Left kidney (tissue), 2 donors: ENCODE measurements around the gene SPIRE2. TPM values are rescaled to one million over a fixed set of nuclear protein-coding genes. Genes with fewer than 3 reads are reported as not detected.
"Not testable (repeated sequence)": the region's sequence is repeated elsewhere in the genome, so short reads cannot be mapped to it uniquely, and the experiment has no call there.

ENCODE experiments used
- DNase-seq: peaks from one replicate; pipeline ENCODE4 v3.0.0-alpha.2; 2013
- polyA plus RNA-seq: library from polyadenylated mRNA; unstranded; fragments of 120-200 nt; gene quantifications from one replicate; pipeline ENCODE4 v1.2.1, GENCODE V29; 2013; ENCODE audit not compliant: insufficient read length

Gene SPIRE2
- polyA plus RNA-seq, 1 donor = 15.7 TPM

DNA sequence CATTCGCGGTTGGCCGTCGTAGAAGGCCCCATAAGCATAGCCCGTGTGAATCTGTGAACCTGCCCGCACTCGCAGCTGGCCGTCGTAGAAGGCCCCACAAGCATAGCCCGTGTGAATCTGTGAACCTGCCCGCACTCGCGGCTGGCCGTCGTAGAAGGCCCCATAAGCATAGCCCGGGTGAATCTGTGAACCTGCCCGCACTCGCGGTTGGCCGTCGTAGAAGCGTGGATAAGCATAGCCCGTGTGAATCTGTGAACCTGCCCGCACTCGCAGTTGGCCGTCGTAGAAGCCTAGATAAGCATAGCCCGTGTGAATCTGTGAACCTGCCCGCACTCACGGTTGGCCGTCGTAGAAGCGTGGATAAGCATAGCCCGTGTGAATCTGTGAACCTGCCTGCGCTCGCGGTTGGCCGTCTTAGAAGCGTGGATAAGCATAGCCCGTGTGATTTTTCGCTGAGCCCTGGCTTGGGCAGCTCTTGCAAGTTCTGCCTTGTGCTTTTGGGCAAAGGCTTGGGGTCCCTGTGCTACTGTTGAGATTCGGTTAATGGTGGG lies 6.6 kb downstream of the SPIRE2 start:
- not testable (repeated sequence) for DNase-seq

GRCh38 chr16:89836484-89836883 lies 8.2 kb downstream of the SPIRE2 start:
- DNase-seq = not testable (repeated sequence)

GRCh38 chr16:89837014-89837546 lies 8.8 kb downstream of the SPIRE2 start:
- DNase-seq = no peak

- no peak for DNase-seq
Measured at GRCh38 chr16:89841275-89841674, 13.0 kb downstream of the SPIRE2 start.

DNA sequence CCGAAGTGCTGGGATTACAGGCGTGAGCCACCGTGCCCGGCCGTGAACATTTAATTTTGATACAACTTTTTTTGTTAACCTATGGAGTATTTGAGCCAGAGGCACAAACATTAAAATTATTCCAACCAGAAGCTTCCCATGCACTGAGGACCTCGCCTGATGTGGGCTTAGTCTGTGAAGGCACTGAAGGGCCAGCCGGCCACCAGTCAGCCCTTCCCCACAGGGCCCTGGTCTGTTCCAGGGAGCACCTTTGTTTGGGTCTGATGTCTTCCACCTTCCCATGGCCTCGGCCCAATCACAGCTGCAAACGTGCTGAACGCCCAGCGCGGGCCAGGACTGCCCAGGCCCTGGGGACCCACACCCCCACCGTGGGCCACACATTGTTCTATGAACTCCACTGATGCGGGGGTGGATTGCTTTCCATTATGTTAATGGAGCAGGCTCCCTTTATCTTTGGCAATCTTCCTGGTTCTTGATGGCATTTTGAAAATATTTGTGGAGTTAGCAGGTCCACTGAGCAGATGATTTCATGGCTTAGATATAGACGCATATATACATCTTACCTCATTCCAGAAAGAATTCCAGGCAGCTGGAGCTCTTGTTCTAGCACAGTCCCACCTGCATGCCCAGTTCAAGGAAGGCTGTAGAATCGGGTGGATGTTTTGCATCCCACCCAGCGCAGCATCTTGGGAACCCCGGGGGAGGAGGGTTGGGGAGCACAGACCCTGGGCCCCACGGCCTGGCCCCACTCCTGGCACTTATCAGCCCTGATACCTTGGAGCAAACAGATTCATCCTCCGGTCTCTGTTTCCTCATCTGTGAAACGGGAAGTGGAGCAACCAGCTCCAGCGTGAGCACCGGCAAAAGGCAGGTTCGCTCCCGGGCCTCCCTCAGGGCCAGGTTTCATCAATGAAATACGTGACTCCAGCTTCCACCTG lies 14.5 kb downstream of the SPIRE2 start:
- DNase-seq = no peak

- no peak for DNase-seq
Measured at GRCh38 chr16:89843409-89844350, 15.4 kb downstream of the SPIRE2 start.

DNA sequence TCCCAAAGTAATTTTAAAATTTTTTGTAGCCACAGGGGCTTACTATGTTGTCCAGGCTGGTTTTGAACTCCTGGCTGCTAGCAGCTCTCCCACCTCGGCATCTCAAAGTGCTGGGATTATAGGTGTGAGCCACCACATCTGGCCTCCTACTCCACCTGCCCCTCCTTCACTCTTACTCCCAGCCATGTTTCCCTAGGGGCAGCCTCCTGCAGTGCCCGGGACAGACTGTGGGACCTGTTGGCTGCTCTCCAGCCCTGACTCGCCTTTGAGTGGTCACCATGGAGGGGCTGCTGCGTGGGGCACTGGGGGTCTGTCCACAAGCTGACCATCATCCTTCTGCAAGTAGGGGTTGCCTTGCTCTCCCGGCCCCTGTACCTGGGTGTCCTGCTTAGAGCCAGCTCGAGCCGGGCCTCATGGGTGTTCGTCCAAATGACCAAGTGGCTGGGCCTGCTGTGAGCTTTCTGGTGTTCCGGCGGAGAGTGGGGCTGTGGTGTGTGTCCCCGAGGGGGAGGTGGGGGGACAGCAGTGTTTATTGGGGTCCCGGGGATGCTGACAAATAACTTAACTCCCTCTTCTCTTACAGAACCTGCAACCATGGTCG lies 16.6 kb downstream of the SPIRE2 start:
- no peak for DNase-seq

- DNase-seq = no peak
Measured at GRCh38 chr16:89845417-89845816, 17.1 kb downstream of the SPIRE2 start.

GRCh38 chr16:89847051-89847939 lies 19.0 kb downstream of the SPIRE2 start:
- no peak for DNase-seq

DNA sequence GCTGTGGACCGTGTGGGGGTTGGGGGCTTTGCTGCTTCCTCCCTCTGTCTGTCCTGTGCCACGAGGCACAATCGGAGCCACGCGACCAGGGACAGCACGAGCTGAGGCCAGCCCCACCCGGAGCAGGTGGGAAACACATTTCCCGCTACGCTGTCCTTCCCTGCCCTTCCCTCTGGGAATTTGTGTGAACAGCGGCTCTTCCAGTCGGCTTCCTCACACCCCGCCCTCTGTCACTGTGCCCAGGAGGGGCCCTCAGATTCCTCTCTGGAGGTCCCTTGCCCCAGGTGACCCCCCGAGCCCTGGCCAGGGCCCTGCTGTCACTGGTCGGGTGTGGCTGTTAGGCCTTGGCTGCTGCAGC lies 19.6 kb downstream of the SPIRE2 start:
- no peak for DNase-seq

GRCh38 chr16:89848974-89849373 lies 20.7 kb downstream of the SPIRE2 start:
- DNase-seq = no peak

DNA sequence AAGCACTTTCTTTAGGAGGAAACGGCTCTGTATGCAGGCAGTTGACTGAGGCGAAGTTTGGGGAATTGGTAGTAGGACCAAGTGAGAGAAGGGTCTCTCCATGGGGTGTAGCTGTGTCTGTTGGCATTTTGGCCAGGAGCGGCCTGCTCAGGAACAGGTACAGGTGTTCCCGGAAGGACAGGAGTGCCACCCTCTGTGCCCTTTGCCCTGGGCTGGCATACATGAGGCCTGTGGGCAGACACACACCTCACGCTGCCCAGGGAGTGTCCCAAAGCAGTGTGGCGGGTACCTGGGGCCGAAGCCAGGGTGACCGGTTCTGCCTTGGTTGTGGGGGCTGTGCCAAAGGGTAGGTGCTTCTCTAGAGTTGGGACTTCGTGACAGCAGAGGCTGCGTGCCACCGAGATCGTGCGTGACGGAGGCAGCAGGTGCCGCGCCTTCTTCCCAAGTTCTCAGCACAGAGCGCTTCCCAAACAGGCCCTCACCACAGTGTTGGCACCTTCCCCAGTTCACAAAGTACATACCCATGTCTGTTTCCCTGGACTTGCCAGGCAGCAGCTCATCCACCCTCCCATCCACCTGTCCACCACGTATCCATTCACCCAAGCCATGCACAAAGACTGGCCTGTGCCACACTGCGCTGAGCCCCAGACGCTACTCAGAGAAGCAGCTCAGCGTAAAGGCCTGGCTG lies 25.2 kb downstream of the SPIRE2 start:
- DNase-seq = no peak

GRCh38 chr16:89855301-89855945 lies 27.1 kb downstream of the SPIRE2 start:
- no peak for DNase-seq

DNA sequence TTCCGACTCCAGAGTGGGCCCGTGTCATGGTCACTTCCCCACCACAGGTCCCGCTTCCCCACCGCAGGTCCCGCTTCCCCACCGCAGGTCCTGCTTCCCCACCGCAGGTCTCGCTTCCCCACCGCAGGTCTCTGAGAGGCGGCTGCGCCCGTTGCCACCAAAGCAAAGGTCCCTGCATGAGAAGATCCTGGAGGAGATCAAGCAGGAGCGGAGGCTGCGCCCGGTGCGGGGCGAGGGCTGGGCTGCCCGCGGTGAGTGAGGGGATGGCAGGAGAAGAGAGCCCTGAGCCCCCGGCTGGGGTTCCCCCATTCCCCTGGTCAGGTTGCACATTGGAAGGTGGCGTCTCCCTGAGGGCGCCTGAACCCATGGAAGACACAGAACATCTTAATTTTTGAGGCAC lies 27.7 kb downstream of the SPIRE2 start:
- no peak for DNase-seq

GRCh38 chr16:89858973-89859614 lies 30.8 kb downstream of the SPIRE2 start:
- DNase-seq = no peak

GRCh38 chr16:89859615-89860007 lies 31.3 kb downstream of the SPIRE2 start:
- no peak for DNase-seq

GRCh38 chr16:89860747-89861304 lies 32.6 kb downstream of the SPIRE2 start:
- peak; percentile 45 for DNase-seq

DNA sequence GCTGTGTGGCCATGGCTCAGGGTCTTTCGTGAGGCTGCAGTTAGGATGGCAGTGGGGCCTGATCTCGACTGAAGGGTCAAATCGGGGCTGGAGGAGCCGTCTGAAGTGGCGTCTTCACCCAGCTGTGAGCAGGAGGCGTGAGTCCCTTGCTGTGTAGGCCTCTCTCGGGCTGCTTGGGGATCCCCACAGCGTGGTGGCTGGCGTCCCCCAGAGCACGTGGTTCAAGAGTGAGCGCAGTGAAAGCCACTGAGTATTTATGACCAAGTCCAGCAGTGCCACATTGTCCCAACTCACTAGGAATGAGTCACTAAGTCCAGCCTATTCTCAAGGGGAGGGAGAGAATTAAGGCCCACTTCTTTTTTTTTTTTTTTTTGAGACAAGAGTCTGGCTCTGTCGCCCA lies 33.4 kb downstream of the SPIRE2 start:
- no peak for DNase-seq

DNA sequence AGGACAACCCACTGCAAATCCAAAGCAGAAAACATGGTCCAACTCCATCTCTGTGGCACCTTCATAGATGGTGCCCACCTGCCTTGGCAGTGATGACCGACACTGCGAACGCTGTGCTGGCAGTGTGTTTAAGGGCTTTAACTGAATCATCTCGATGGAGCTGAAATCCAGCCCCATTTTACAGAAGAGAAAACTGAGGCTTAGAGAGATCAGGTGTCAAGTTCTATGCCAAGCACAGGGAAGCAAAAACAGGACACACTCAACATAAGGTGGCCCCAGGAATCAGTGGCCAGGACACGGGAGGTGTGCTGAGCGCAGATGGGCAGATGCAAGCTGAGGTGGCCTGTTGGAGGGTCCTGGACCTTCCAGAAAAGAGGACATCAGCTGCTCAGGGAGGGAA lies 34.5 kb downstream of the SPIRE2 start:
- no peak for DNase-seq
